ENCODE measurements around the gene TBC1D9. TPM values are rescaled to one million over a fixed set of nuclear protein-coding genes. Genes with fewer than 3 reads are reported as not detected.

Gene TBC1D9
- polyA plus RNA-seq, 3 donors from 2014 or later, result 0.21 to 1.1 (median 0.22) TPM

Other genes with a start within 250 kb of the TBC1D9 start
- gene ELMOD2, start 232.2 kb downstream of the TBC1D9 start, polyA plus RNA-seq, result 10 to 100 TPM in 1 of 3 donors, 1 to 10 TPM in 2; 4.6 to 14.3 (median 9.4) TPM
- not detected for gene UCP1, start 187.4 kb downstream of the TBC1D9 start, polyA plus RNA-seq

Data from immature natural killer cell (primary cell).